Mesenchymal stem cell (in vitro differentiated cells and primary cell): Measurements from ENCODE around the gene ZFAND6. TPM values are rescaled to one million over a fixed set of nuclear protein-coding genes. Genes with fewer than 3 reads are reported as not detected.
"Not testable (repeated sequence)": the region's sequence is repeated elsewhere in the genome, so short reads cannot be mapped to it uniquely, and the experiment has no call there.

Experiments used
- DNase-seq: peaks from one replicate; pipeline ENCODE4 v3.0.0-alpha.2; 2013
- H2AFZ ChIP-seq: one replicate; pipeline ENCODE4 v1.6.1; 2013; ENCODE audit warnings: low read depth, mild to moderate bottlenecking, control low read depth, inconsistent platforms, low read length, moderate library complexity
- H2AK5ac ChIP-seq: 2 replicates; pipeline ENCODE4 v1.6.1; 2013; ENCODE audit warnings: low read length, moderate library complexity, mild to moderate bottlenecking, inconsistent platforms; ENCODE audit not compliant: severe bottlenecking
- H2BK120ac ChIP-seq: one replicate; pipeline ENCODE4 v1.6.1; 2013; ENCODE audit warnings: low read depth, mild to moderate bottlenecking, inconsistent platforms, low read length, moderate library complexity
- H2BK12ac ChIP-seq, 2 experiments: one replicate each; pipeline ENCODE4 v1.6.1; 2013; ENCODE audit warnings: inconsistent platforms in 2 of 2, low read length in 2 of 2, mild to moderate bottlenecking in 2 of 2, moderate library complexity in 2 of 2, control low read depth in 1 of 2
- H2BK15ac ChIP-seq: one replicate; pipeline ENCODE4 v1.6.1; 2013; ENCODE audit warnings: mild to moderate bottlenecking, low read depth, inconsistent platforms; ENCODE audit not compliant: poor library complexity, severe bottlenecking
- H2BK5ac ChIP-seq: 2 replicates; pipeline ENCODE4 v1.6.1; 2013; ENCODE audit warnings: low read depth, mild to moderate bottlenecking, low read length, control low read depth, inconsistent platforms; ENCODE audit not compliant: poor library complexity, severe bottlenecking
- H3K14ac ChIP-seq, 2 experiments: one replicate each; pipeline ENCODE4 v1.6.1; 2013; ENCODE audit warnings: inconsistent platforms in 2 of 2, low read length in 2 of 2, control low read depth in 1 of 2, mild to moderate bottlenecking in 1 of 2, moderate library complexity in 1 of 2
- H3K18ac ChIP-seq, 2 experiments: one replicate each; pipeline ENCODE4 v1.6.1; 2013; ENCODE audit warnings: inconsistent platforms in 2 of 2, low read length in 2 of 2, control low read depth in 1 of 2, low read depth in 1 of 2, mild to moderate bottlenecking in 1 of 2
- H3K23ac ChIP-seq, 2 experiments: one replicate each; pipeline ENCODE4 v1.6.1; 2013; ENCODE audit warnings: inconsistent platforms in 2 of 2, low read length in 2 of 2, mild to moderate bottlenecking in 2 of 2, moderate library complexity in 2 of 2, control low read depth in 1 of 2
- H3K27ac ChIP-seq: 2 replicates; pipeline ENCODE4 v1.5.1; 2013; ENCODE audit warnings: mild to moderate bottlenecking, moderate library complexity, low read length, control low read depth, inconsistent platforms; ENCODE audit not compliant: poor library complexity, severe bottlenecking
- H3K27me3 ChIP-seq, 2 experiments: 2 replicates each; pipeline versions ENCODE4 v1.6.1 to v1.7.0; 2013; ENCODE audit warnings: low read length in 2 of 2, mild to moderate bottlenecking in 2 of 2, moderate library complexity in 2 of 2, control low read depth in 1 of 2, inconsistent platforms in 1 of 2; ENCODE audit not compliant: control insufficient read depth in 1 of 2, insufficient read depth in 1 of 2
- H3K36me3 ChIP-seq, 2 experiments: 2 replicates each; pipeline versions ENCODE4 v1.6.1 to v1.7.0; 2013; ENCODE audit warnings: low read length in 2 of 2, control low read depth in 1 of 2, inconsistent platforms in 1 of 2, low read depth in 1 of 2, mild to moderate bottlenecking in 1 of 2; ENCODE audit not compliant: insufficient read depth in 2 of 2, control insufficient read depth in 1 of 2
- H3K4ac ChIP-seq, 2 experiments: one replicate each; pipeline ENCODE4 v1.6.1; 2013; ENCODE audit warnings: inconsistent platforms in 2 of 2, low read length in 2 of 2, mild to moderate bottlenecking in 2 of 2, moderate library complexity in 2 of 2, control low read depth in 1 of 2, low read depth in 1 of 2
- H3K4me1 ChIP-seq: 2 replicates; pipeline ENCODE4 v1.6.1; 2013; ENCODE audit warnings: low read depth, low read length, control low read depth; ENCODE audit not compliant: control insufficient read depth, insufficient read depth
- H3K4me2 ChIP-seq: 2 replicates; pipeline ENCODE4 v1.6.1; 2013; ENCODE audit warnings: low read length, mild to moderate bottlenecking, inconsistent platforms; ENCODE audit not compliant: poor library complexity, severe bottlenecking
- H3K4me3 ChIP-seq, 2 experiments: 2 replicates each; pipeline versions ENCODE4 v1.5.1 to v1.7.0; 2013; ENCODE audit warnings: low read length in 2 of 2, mild to moderate bottlenecking in 2 of 2, control low read depth in 1 of 2, low read depth in 1 of 2; ENCODE audit not compliant: insufficient read depth in 1 of 2
- H3K79me1 ChIP-seq: replicated peaks from 2 replicates; pipeline ENCODE4 v1.6.1; 2013; ENCODE audit warnings: mild to moderate bottlenecking, control low read depth, low read length, inconsistent platforms; ENCODE audit not compliant: poor library complexity, severe bottlenecking
- H3K9ac ChIP-seq: 2 replicates; pipeline ENCODE4 v1.7.0; 2013; ENCODE audit warnings: mild to moderate bottlenecking, low read length, moderate library complexity
- H3K9me3 ChIP-seq: 2 replicates; pipeline ENCODE4 v1.7.0; 2013; ENCODE audit warnings: mild to moderate bottlenecking, low read length; ENCODE audit not compliant: control insufficient read depth
- H4K8ac ChIP-seq: one replicate; pipeline ENCODE4 v1.6.1; 2013; ENCODE audit warnings: inconsistent platforms, mild to moderate bottlenecking, low read length, moderate library complexity
- H4K91ac ChIP-seq: one replicate; pipeline ENCODE4 v1.6.1; 2013; ENCODE audit warnings: mild to moderate bottlenecking, low read length, inconsistent platforms
- WGBS: methylation state at CpG from one replicate; pipeline ENCODE4 v1.1.7; 2013; ENCODE audit warnings: mixed read lengths; 5-methylcytosine and 5-hydroxymethylcytosine counted together
- polyA plus RNA-seq, 2 experiments: library from polyadenylated mRNA; stranded (reverse); fragments of 200-250 nt; gene quantifications; one replicate each; pipeline ENCODE4 v1.2.3, GENCODE V29; 2013

ZFAND6 gene
- polyA plus RNA-seq (2013, experiment 1 of 2): 67.9 TPM
- polyA plus RNA-seq (2013, experiment 2 of 2): 71.5 TPM

- peak within 1 kb of the TSS in 1 of 2 experiments; percentile 52 for H2BK12ac ChIP-seq
- H4K91ac ChIP-seq: peak within 1 kb of the TSS; percentile 75
- peak within 1 kb of the TSS; percentile 92 for H3K27ac ChIP-seq
- H3K4me2 ChIP-seq: peak within 1 kb of the TSS; percentile 96
- H3K36me3 ChIP-seq: peaks cover 0 to 3% of the 10 kb centered on the region in 2 experiments
- H2BK120ac ChIP-seq: peak within 1 kb of the TSS; percentile 73
- peaks cover 5% of the 10 kb centered on the region for H3K4me1 ChIP-seq
- peak within 1 kb of the TSS in 1 of 2 experiments; percentile 53 for H3K14ac ChIP-seq
- peak within 1 kb of the TSS; percentile 86 to 87 for H3K18ac ChIP-seq
- peak within 1 kb of the TSS in 1 of 2 experiments; percentile 80 for H3K4ac ChIP-seq
- H2AK5ac ChIP-seq: no peak within 1 kb of the TSS
- peak; percentile 95 for DNase-seq
- H4K8ac ChIP-seq: peak within 1 kb of the TSS; percentile 96
- H3K9me3 ChIP-seq: no peaks in the 10 kb centered on the region
- WGBS: 2% methylated on average over 63 of the region's 74 CpGs
- peak within 1 kb of the TSS; percentile 86 to 95 for H3K4me3 ChIP-seq
- peaks cover 9 to 14% of the 10 kb centered on the region in 2 experiments for H3K27me3 ChIP-seq
- H3K79me1 ChIP-seq: no peaks in the 10 kb centered on the region
- peak within 1 kb of the TSS; percentile 90 for H2BK15ac ChIP-seq
- peak within 1 kb of the TSS; percentile 97 for H3K9ac ChIP-seq
- peak within 1 kb of the TSS in 1 of 2 experiments; percentile 96 for H3K23ac ChIP-seq
- peak within 1 kb of the TSS; percentile 81 for H2BK5ac ChIP-seq
- H2AFZ ChIP-seq: peak within 1 kb of the TSS; percentile 97
Observed at GRCh38 chr15:80058851-80059785, at the start of gene ZFAND6. Gene ZFAND6 (plus strand): TSS chr15:80059676. CDS start chr15:80120345, 60,669 bp downstream.

- no peak overlapping the region for H3K18ac ChIP-seq
- peak overlapping the region in 1 of 2 experiments; percentile 19 for H3K4me3 ChIP-seq
- no peak overlapping the region for H2BK12ac ChIP-seq
- no peak overlapping the region for H2BK120ac ChIP-seq
- H3K9ac ChIP-seq: peak overlapping the region; percentile 76
- H3K14ac ChIP-seq: no peak overlapping the region
- no peak overlapping the region for H2BK5ac ChIP-seq
- H3K79me1 ChIP-seq: no peaks in the 10 kb centered on the region
- no peaks in the 10 kb centered on the region for H3K9me3 ChIP-seq
- H4K8ac ChIP-seq: no peak overlapping the region
- H2BK15ac ChIP-seq: no peak overlapping the region
- H2AK5ac ChIP-seq: no peak overlapping the region
- no peaks in the 10 kb centered on the region for H3K27me3 ChIP-seq
- H3K27ac ChIP-seq: no peak overlapping the region
- no peaks in the 10 kb centered on the region for H3K4me1 ChIP-seq
- WGBS: 78% methylated on average over 4 of the region's 6 CpGs
- no peaks in the 10 kb centered on the region for H3K36me3 ChIP-seq
- DNase-seq: no peak
- no peak overlapping the region for H3K4me2 ChIP-seq
- H3K23ac ChIP-seq: no peak overlapping the region
- no peak overlapping the region for H2AFZ ChIP-seq
- peak overlapping the region; percentile 39 for H4K91ac ChIP-seq
- no peak overlapping the region for H3K4ac ChIP-seq
Observed at GRCh38 chr15:80010131-80010673, 49.3 kb upstream of the ZFAND6 start.

- H3K27ac ChIP-seq, H3K23ac ChIP-seq, H4K8ac ChIP-seq, H3K4ac ChIP-seq, H2AK5ac ChIP-seq, H3K18ac ChIP-seq, H2BK5ac ChIP-seq, H3K79me1 ChIP-seq, H3K4me2 ChIP-seq, H2BK15ac ChIP-seq, H3K14ac ChIP-seq, H4K91ac ChIP-seq, H3K9me3 ChIP-seq, H3K4me1 ChIP-seq, H3K36me3 ChIP-seq, H3K4me3 ChIP-seq, H2BK120ac ChIP-seq, H2AFZ ChIP-seq, H2BK12ac ChIP-seq, H3K27me3 ChIP-seq: not testable (repeated sequence)
- DNase-seq: peak; percentile 41
- H3K9ac ChIP-seq: peak overlapping the region; percentile 76
- WGBS: 84% methylated on average over 9 of the region's 9 CpGs
Observed at GRCh38 chr15:80011041-80011523, 48.4 kb upstream of the ZFAND6 start.

- Histone ChIP-seq H2BK120ac (no peak overlapping the region), H2BK12ac (no peak overlapping the region), H3K79me1 (no peaks in the 10 kb centered on the region), H3K18ac (no peak overlapping the region), H4K8ac (no peak overlapping the region), H3K27ac (no peak overlapping the region), H3K27me3 (no peaks in the 10 kb centered on the region), H2BK15ac (no peak overlapping the region), H2BK5ac (no peak overlapping the region), H3K9me3 (no peaks in the 10 kb centered on the region), H3K4me1 (no peaks in the 10 kb centered on the region), H3K9ac (no peak overlapping the region), H3K23ac (no peak overlapping the region), H3K36me3 (no peaks in the 10 kb centered on the region), H3K4me2 (no peak overlapping the region), H3K14ac (no peak overlapping the region), H4K91ac (no peak overlapping the region), H2AFZ (no peak overlapping the region), H3K4me3 (no peak overlapping the region), H3K4ac (no peak overlapping the region), H2AK5ac (no peak overlapping the region)
- WGBS: no CpG with 5 or more reads among the region's 3 CpGs
- DNase-seq: no peak
Observed at GRCh38 chr15:80011596-80011995, 47.9 kb upstream of the ZFAND6 start.
